Measurements from ENCODE around the gene CELSR2. TPM values are rescaled to one million over a fixed set of nuclear protein-coding genes. Genes with fewer than 3 reads are reported as not detected.

Gene CELSR2
- total and polyA plus RNA-seq, 2 donors (not counting 1 experiment from before 2014, with no cell fraction given): 0.57 to 2.7 TPM

GRCh38 chr1:109225308-109225707 lies 24.0 kb upstream of the CELSR2 start:
- no peak overlapping the region for H3K4me2 ChIP-seq (replicated peaks; ENCODE audit: low read depth, low read length, poor library complexity, severe bottlenecking)
- no peak overlapping the region for H2AFZ ChIP-seq (ENCODE audit: insufficient read depth, low read depth, low read length, poor library complexity, severe bottlenecking)
- no peaks in the 10 kb centered on the region for H3K9me3 ChIP-seq (ENCODE audit: control extremely low read depth in 1 of 3, control insufficient read depth in 2 of 3, insufficient read depth in 1 of 3, low read length in 2 of 3)
- peaks cover 14% of the 10 kb centered on the region for H3K4me1 Mint-ChIP-seq
- DNase-seq: no peak
- ChIA-PET CTCF (no interaction called here), POLR2A (no interaction called here)
- no peaks in the 10 kb centered on the region for H3K9me3 Mint-ChIP-seq (ENCODE audit: insufficient read depth)
- no peaks in the 10 kb centered on the region for H3K27me3 ChIP-seq (replicated peaks in 1 of 4; ENCODE audit: control extremely low read depth in 1 of 4, control insufficient read depth in 3 of 4, insufficient read depth in 4 of 4, low read length in 3 of 4)
- TF ChIP-seq EZH2 (IDR thresholded peaks at IDR 0.05; ENCODE audit: borderline replicate concordance, insufficient read depth, low read depth, low read length, poor library complexity, severe bottlenecking) (no peak), CTCF (IDR thresholded peaks at IDR 0.05) (no peak)
- no peak overlapping the region for H3K27ac ChIP-seq (ENCODE audit: low read length in 2 of 2)
- H3K27me3 Mint-ChIP-seq: no peaks in the 10 kb centered on the region
- ATAC-seq (ENCODE audit: low read depth): no peak
- peaks cover 10 to 45% of the 10 kb centered on the region in 2 experiments for H3K36me3 ChIP-seq (replicated peaks in 1 of 2; ENCODE audit: control extremely low read depth in 1 of 2, control insufficient read depth in 1 of 2, extremely low read depth in 1 of 2, insufficient read depth in 2 of 2, low read length in 1 of 2)
- no peak overlapping the region for H3K27ac Mint-ChIP-seq
- no CpG with 5 or more reads among the region's 3 CpGs for WGBS (ENCODE audit: insufficient coverage)
- intact Hi-C loops (cut with micrococcal nuclease): no loop called here
- H3K79me2 ChIP-seq (ENCODE audit: control insufficient read depth, insufficient read depth, low read length): peaks cover 67% of the 10 kb centered on the region
- no peak overlapping the region for H3K4me3 ChIP-seq (ENCODE audit: control extremely low read depth in 1 of 5, extremely low read depth in 1 of 5, insufficient read depth in 1 of 5, low read depth in 2 of 5, low read length in 4 of 5)
- H3K4me3 Mint-ChIP-seq: no peak overlapping the region
- H3K9ac ChIP-seq (ENCODE audit: low read length): no peak overlapping the region
- peaks cover 76% of the 10 kb centered on the region for H4K20me1 ChIP-seq (ENCODE audit: control insufficient read depth, insufficient read depth, low read length, poor library complexity, severe bottlenecking)
- H3K4me1 ChIP-seq (ENCODE audit: control insufficient read depth in 2 of 2, insufficient read depth in 2 of 2, low read length in 2 of 2): no peaks in the 10 kb centered on the region

GRCh38 chr1:109225711-109226445 lies 23.5 kb upstream of the CELSR2 start:
- Histone ChIP-seq H4K20me1 (ENCODE audit: control insufficient read depth, insufficient read depth, low read length, poor library complexity, severe bottlenecking) (peaks cover 75% of the 10 kb centered on the region), H3K9ac (ENCODE audit: low read length) (no peak overlapping the region), H3K27ac (ENCODE audit: low read length in 2 of 2) (no peak overlapping the region), H3K27me3 (replicated peaks in 1 of 4; ENCODE audit: control extremely low read depth in 1 of 4, control insufficient read depth in 3 of 4, insufficient read depth in 4 of 4, low read length in 3 of 4) (no peaks in the 10 kb centered on the region), H3K4me1 (ENCODE audit: control insufficient read depth in 2 of 2, insufficient read depth in 2 of 2, low read length in 2 of 2) (no peaks in the 10 kb centered on the region), H3K9me3 (ENCODE audit: control extremely low read depth in 1 of 3, control insufficient read depth in 2 of 3, insufficient read depth in 1 of 3, low read length in 2 of 3) (no peaks in the 10 kb centered on the region), H3K36me3 (replicated peaks in 1 of 2; ENCODE audit: control extremely low read depth in 1 of 2, control insufficient read depth in 1 of 2, extremely low read depth in 1 of 2, insufficient read depth in 2 of 2, low read length in 1 of 2) (peaks cover 10 to 51% of the 10 kb centered on the region in 2 experiments), H3K4me3 (ENCODE audit: control extremely low read depth in 1 of 5, extremely low read depth in 1 of 5, insufficient read depth in 1 of 5, low read depth in 2 of 5, low read length in 4 of 5) (no peak overlapping the region), H2AFZ (ENCODE audit: insufficient read depth, low read depth, low read length, poor library complexity, severe bottlenecking) (no peak overlapping the region), H3K79me2 (ENCODE audit: control insufficient read depth, insufficient read depth, low read length) (peaks cover 62% of the 10 kb centered on the region), H3K4me2 (replicated peaks; ENCODE audit: low read depth, low read length, poor library complexity, severe bottlenecking) (no peak overlapping the region)
- ChIA-PET POLR2A (no interaction called here), CTCF (no interaction called here)
- H3K4me3 Mint-ChIP-seq: no peak overlapping the region
- no peak for ATAC-seq (ENCODE audit: low read depth)
- H3K4me1 Mint-ChIP-seq: peaks cover 12% of the 10 kb centered on the region
- WGBS (ENCODE audit: insufficient coverage): 94% methylated on average over 3 of the region's 5 CpGs
- H3K9me3 Mint-ChIP-seq (ENCODE audit: insufficient read depth): no peaks in the 10 kb centered on the region
- no peaks in the 10 kb centered on the region for H3K27me3 Mint-ChIP-seq
- no peak for DNase-seq
- H3K27ac Mint-ChIP-seq: no peak overlapping the region
- intact Hi-C loops (cut with micrococcal nuclease): no loop called here
- TF ChIP-seq EZH2 (IDR thresholded peaks at IDR 0.05; ENCODE audit: borderline replicate concordance, insufficient read depth, low read depth, low read length, poor library complexity, severe bottlenecking): no peak
- TF ChIP-seq CTCF (IDR thresholded peaks at IDR 0.05): no peak

All from B cell (primary cell).